ENCODE data around the gene SCCPDH.

GRCh38 chr1:246705368-246705767, 18.8 kb upstream of the SCCPDH start:
- TF ChIP-seq, protein P1, sequence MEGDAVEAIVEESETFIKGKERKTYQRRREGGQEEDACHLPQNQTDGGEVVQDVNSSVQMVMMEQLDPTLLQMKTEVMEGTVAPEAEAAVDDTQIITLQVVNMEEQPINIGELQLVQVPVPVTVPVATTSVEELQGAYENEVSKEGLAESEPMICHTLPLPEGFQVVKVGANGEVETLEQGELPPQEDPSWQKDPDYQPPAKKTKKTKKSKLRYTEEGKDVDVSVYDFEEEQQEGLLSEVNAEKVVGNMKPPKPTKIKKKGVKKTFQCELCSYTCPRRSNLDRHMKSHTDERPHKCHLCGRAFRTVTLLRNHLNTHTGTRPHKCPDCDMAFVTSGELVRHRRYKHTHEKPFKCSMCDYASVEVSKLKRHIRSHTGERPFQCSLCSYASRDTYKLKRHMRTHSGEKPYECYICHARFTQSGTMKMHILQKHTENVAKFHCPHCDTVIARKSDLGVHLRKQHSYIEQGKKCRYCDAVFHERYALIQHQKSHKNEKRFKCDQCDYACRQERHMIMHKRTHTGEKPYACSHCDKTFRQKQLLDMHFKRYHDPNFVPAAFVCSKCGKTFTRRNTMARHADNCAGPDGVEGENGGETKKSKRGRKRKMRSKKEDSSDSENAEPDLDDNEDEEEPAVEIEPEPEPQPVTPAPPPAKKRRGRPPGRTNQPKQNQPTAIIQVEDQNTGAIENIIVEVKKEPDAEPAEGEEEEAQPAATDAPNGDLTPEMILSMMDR (IDR thresholded peaks at IDR 0.05), result no peak
- TF ChIP-seq MAX (IDR thresholded peaks at IDR 0.05) (no peak), SMC3 (IDR thresholded peaks at IDR 0.05) (no peak), RFX5 (IDR thresholded peaks at IDR 0.05) (no peak), POLR2A (IDR thresholded peaks at IDR 0.05; ENCODE audit: low read length) (no peak), USF2 (IDR thresholded peaks at IDR 0.05) (no peak)

Data from A549 (cell line).